ENCODE measurements around the gene RGL2.

The RGL2 gene

DNA sequence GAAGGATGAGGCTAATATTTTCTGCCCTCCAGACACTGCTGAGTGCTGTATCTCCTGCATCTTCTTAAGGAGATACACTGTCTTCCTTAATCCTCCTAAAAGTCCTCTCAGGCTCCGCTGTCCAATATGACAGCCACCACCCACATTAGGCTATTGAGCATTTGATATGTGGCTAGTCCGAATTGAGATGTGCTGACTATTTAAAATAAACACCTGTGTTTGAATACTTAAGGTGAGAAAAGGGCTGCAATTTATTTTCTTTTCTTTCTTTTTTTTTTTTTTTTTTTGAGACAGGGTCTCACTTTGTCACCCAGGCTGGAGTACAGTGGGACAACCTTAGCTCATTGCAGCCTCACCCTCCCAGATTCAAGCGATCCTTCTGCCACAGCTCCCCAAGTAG is 3.1 kb upstream of the RGL2 start:
- Histone ChIP-seq H3K36me3 (ENCODE audit: control insufficient read depth in 4 of 4, insufficient read depth in 4 of 4, low read length in 3 of 4) (peaks cover 13 to 51% (median 38%) of the 10 kb centered on the region in 4 experiments), H3K27ac (ENCODE audit: insufficient read depth in 1 of 2, low read depth in 1 of 2, low read length in 2 of 2, poor library complexity in 1 of 2, severe bottlenecking in 2 of 2) (no peak overlapping the region), H3K4me1 (ENCODE audit: control extremely low read depth in 1 of 4, control insufficient read depth in 4 of 4, insufficient read depth in 4 of 4, low read length in 3 of 4) (peaks cover 0 to 30% (median 26%) of the 10 kb centered on the region in 4 experiments), H3K4me3 (ENCODE audit: control insufficient read depth in 1 of 7, extremely low read depth in 1 of 7, insufficient read depth in 4 of 7, low read depth in 2 of 7, low read length in 6 of 7) (no peak overlapping the region), H3K27me3 (replicated peaks in 2 of 5; ENCODE audit: control insufficient read depth in 4 of 5, insufficient read depth in 5 of 5, low read length in 4 of 5) (no peaks in the 10 kb centered on the region), H3K9me3 (ENCODE audit: control extremely low read depth in 1 of 5, control insufficient read depth in 4 of 5, insufficient read depth in 2 of 5, low read depth in 1 of 5, low read length in 4 of 5) (no peaks in the 10 kb centered on the region)
- ChIA-PET POLR2A (no interaction called here), CTCF (interaction anchor here (1.1 to 2.4 kb wide), 4 partner anchors 10 to 117 kb away, joined by 3 to 19 read pairs (median 8); partner anchors contain the start of gene B3GALT4)
- whole genome bisulfite sequencing (ENCODE audit: insufficient coverage): no CpG with 5 or more reads among the region's 3 CpGs
- no peak for DNase-seq

DNA sequence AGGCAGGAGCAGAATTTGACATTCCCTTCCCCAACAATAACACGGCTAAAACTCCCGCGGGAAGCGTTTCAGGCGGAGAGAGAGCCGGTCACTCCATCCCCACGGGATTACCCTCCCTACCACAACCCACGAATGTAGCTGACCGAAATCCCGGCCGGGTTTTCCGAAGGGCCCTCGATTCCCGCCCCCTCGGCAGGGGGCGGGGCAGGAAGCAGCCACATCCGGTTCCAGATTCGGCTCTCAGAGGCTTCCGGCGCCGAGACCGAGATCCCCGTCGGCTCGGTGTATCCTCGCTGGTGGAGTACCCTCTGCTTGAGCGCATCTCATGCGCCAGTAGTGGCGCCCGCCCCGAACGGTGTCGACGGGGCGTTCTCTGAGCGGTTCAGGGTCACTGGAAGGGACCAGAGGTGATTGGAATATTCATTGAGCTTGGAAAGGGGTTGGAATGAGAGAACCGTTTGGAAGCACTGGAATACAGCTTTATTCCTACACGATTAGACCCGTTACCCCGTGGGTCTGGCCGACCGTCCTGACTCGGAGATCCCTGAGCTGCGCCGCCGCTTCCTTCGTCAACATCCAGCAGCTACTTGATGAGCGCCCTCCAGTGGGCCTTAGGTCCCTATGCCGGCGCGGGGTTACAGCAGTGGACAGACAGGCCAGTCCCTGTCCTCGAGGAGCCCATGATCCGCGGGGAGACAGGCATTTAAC is 649 bp upstream of the RGL2 start:
- Histone ChIP-seq H3K4me3 (ENCODE audit: control insufficient read depth in 1 of 7, extremely low read depth in 1 of 7, insufficient read depth in 4 of 7, low read depth in 2 of 7, low read length in 6 of 7) (peak overlapping the region; percentile 62 to 94 (median 87)), H3K27ac (ENCODE audit: insufficient read depth in 1 of 2, low read depth in 1 of 2, low read length in 2 of 2, poor library complexity in 1 of 2, severe bottlenecking in 2 of 2) (peak overlapping the region; percentile 81 to 93), H3K9me3 (ENCODE audit: control extremely low read depth in 1 of 5, control insufficient read depth in 4 of 5, insufficient read depth in 2 of 5, low read depth in 1 of 5, low read length in 4 of 5) (no peaks in the 10 kb centered on the region), H3K36me3 (ENCODE audit: control insufficient read depth in 4 of 4, insufficient read depth in 4 of 4, low read length in 3 of 4) (peaks cover 11 to 50% (median 39%) of the 10 kb centered on the region in 4 experiments), H3K4me1 (ENCODE audit: control extremely low read depth in 1 of 4, control insufficient read depth in 4 of 4, insufficient read depth in 4 of 4, low read length in 3 of 4) (peaks cover 0 to 31% (median 27%) of the 10 kb centered on the region in 4 experiments), H3K27me3 (replicated peaks in 2 of 5; ENCODE audit: control insufficient read depth in 4 of 5, insufficient read depth in 5 of 5, low read length in 4 of 5) (no peaks in the 10 kb centered on the region)
- ChIA-PET POLR2A (interaction anchor here (1.0 to 2.0 kb wide), 10 partner anchors 8 to 50 kb away, joined by 3 to 18 read pairs (median 6); partner anchors contain the start of genes B3GALT4, PFDN6, RPS18 and TAPBP), CTCF (interaction anchor here (0.8 to 5.8 kb wide), 13 partner anchors 10 to 130 kb away, joined by 3 to 96 read pairs (median 4); partner anchors contain the start of genes B3GALT4, PFDN6, RPS18 and TAPBP)
- DNase-seq: peak; percentile 92 to 97 (median 97)
- WGBS (ENCODE audit: insufficient coverage): 0% methylated on average over 45 of the region's 54 CpGs

DNA sequence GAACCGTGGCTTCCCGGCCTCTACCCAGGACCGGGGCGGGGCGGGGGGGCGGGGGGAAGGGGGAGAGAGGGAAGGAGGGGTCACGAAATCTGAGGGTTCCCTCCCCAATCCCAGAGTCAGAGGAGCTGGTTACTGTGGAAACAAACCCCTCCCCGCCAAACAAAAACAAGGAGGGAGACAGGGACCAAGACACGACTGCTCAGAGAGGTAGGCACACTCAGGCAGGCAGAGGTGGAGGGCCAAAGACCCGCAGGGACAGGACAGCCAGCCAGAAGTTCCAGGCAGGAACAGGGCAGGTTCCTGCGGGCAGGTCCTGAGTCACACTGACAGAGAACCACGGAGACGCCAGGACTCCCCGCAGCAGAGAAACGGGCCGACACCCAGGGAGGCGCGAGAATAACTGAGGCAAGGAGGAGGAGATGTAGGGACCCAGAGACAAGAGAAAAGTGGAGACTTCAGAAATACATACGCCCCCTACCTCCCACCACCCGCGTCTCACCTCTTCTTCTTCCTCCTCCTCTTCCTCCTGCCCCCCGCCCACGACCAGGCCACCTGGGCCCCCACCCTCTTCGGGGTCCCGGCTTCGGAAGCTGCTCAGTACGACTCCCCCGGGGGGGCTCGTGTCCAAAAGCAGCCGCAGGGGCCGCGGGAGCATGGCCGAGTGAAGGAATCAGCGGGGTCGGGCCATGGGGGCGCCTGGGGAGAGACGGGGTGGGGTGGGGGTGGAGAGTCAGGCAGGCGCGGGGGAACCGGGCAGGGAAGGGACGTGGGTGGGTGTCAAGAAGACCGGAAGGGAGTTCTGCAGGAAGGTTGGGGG is 578 bp downstream of the RGL2 start:
- H3K27me3 ChIP-seq (replicated peaks in 2 of 5; ENCODE audit: control insufficient read depth in 4 of 5, insufficient read depth in 5 of 5, low read length in 4 of 5): no peaks in the 10 kb centered on the region
- H3K4me3 ChIP-seq (ENCODE audit: control insufficient read depth in 1 of 7, extremely low read depth in 1 of 7, insufficient read depth in 4 of 7, low read depth in 2 of 7, low read length in 6 of 7): peak overlapping the region; percentile 62 to 94 (median 87)
- H3K27ac ChIP-seq (ENCODE audit: insufficient read depth in 1 of 2, low read depth in 1 of 2, low read length in 2 of 2, poor library complexity in 1 of 2, severe bottlenecking in 2 of 2): peak overlapping the region; percentile 81 to 93
- CTCF ChIA-PET: interaction anchor here (0.7 to 5.8 kb wide), 8 partner anchors 10 to 128 kb away, joined by 3 to 96 read pairs (median 4); partner anchors contain the start of genes B3GALT4, PFDN6, RPS18 and TAPBP
- under 1% methylated on average over 16 of the region's 42 CpGs for WGBS (ENCODE audit: insufficient coverage)
- POLR2A ChIA-PET: interaction anchor here (0.6 to 1.9 kb wide), 9 partner anchors 9 to 46 kb away, joined by 3 to 18 read pairs (median 4); partner anchors contain the start of genes PFDN6, RPS18, TAPBP and VPS52
- peaks cover 0 to 31% (median 27%) of the 10 kb centered on the region in 4 experiments for H3K4me1 ChIP-seq (ENCODE audit: control extremely low read depth in 1 of 4, control insufficient read depth in 4 of 4, insufficient read depth in 4 of 4, low read length in 3 of 4)
- no peaks in the 10 kb centered on the region for H3K9me3 ChIP-seq (ENCODE audit: control extremely low read depth in 1 of 5, control insufficient read depth in 4 of 5, insufficient read depth in 2 of 5, low read depth in 1 of 5, low read length in 4 of 5)
- DNase-seq: peak; percentile 69 to 78 (median 77)
- H3K36me3 ChIP-seq (ENCODE audit: control insufficient read depth in 4 of 4, insufficient read depth in 4 of 4, low read length in 3 of 4): peaks cover 8 to 49% (median 40%) of the 10 kb centered on the region in 4 experiments

DNA sequence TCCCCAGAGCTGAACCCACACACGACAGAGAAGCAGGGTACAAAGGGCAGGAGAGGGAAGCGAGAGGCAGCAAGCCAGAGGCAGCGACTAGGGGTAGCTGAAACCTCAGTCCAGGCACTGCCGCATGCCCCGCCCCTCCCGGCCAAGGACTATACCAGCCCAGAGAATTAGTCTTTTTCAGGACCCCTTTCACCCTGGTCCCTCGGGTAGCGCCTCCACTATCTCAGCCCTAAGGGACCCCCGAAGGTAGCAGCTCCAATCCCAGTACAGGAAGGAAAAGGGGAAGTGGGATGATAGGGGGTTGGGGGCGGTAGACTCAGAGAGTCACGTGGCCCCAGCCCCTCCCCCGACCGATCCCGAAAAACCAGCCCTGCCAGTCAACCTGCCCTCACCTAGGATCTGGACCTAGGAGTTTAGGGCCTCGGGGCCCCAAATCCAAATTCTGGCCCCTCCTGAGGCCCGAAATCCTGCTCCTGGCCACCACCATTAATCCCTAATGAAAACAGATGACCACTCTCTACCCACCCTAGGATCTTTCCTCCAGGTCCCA is 1.3 kb downstream of the RGL2 start:
- DNase-seq: peak in 2 of 3 donors; percentile 46 to 55
- H3K4me3 ChIP-seq (ENCODE audit: control insufficient read depth in 1 of 7, extremely low read depth in 1 of 7, insufficient read depth in 4 of 7, low read depth in 2 of 7, low read length in 6 of 7): peak overlapping the region in 6 of 7 experiments; percentile 15 to 94 (median 84)
- no peaks in the 10 kb centered on the region for H3K27me3 ChIP-seq (replicated peaks in 2 of 5; ENCODE audit: control insufficient read depth in 4 of 5, insufficient read depth in 5 of 5, low read length in 4 of 5)
- ChIA-PET POLR2A (interaction anchor here (0.6 to 2.0 kb wide), 5 partner anchors 9 to 26 kb away, joined by 3 to 4 read pairs (median 3); partner anchors contain the start of genes B3GALT4, RPS18, VPS52 and WDR46), CTCF (interaction anchor here (1.0 to 5.8 kb wide), 3 partner anchors 9 to 18 kb away, joined by 3 to 96 read pairs (median 28); partner anchors contain the start of genes B3GALT4, PFDN6 and WDR46)
- peak overlapping the region; percentile 40 to 93 for H3K27ac ChIP-seq (ENCODE audit: insufficient read depth in 1 of 2, low read depth in 1 of 2, low read length in 2 of 2, poor library complexity in 1 of 2, severe bottlenecking in 2 of 2)
- H3K4me1 ChIP-seq (ENCODE audit: control extremely low read depth in 1 of 4, control insufficient read depth in 4 of 4, insufficient read depth in 4 of 4, low read length in 3 of 4): peaks cover 0 to 31% (median 27%) of the 10 kb centered on the region in 4 experiments
- no peaks in the 10 kb centered on the region for H3K9me3 ChIP-seq (ENCODE audit: control extremely low read depth in 1 of 5, control insufficient read depth in 4 of 5, insufficient read depth in 2 of 5, low read depth in 1 of 5, low read length in 4 of 5)
- 0% methylated on average over 5 of the region's 16 CpGs for WGBS (ENCODE audit: insufficient coverage)
- H3K36me3 ChIP-seq (ENCODE audit: control insufficient read depth in 4 of 4, insufficient read depth in 4 of 4, low read length in 3 of 4): peaks cover 9 to 52% (median 42%) of the 10 kb centered on the region in 4 experiments

DNA sequence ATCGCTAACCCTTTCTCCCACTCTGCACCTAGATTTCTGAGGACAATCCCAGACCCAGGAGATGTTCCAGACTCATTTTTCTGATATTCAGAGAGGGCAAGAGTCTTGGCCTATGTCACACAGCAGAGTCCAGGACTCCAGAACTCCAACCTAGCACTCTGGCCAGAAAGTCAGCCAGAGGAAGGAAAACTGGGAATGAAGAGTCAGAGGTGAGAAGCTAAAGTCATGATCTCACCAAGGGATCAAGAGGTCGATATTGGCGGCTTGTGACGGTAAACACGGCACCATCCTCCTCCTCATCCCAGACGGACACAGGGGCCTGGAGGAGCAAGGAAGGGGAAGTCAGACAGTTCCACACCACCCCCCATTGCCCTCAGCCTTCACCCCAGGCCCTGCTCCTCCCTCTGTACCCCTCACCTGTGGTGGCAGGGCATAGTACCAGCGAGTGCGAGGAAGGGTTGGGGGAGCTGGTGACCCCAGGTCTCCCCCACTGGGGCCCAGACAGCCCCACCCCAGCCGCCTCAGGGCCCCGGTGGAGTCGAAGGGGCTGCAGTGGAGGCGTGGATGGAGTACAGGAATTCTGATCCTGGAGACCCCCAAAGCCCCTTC is 1.8 kb downstream of the RGL2 start:
- POLR2A ChIA-PET: interaction anchor here (0.6 to 2.0 kb wide), 4 partner anchors 8 to 27 kb away, joined by 3 to 4 read pairs (median 4); partner anchors contain the start of genes B3GALT4, RPS18, VPS52 and WDR46
- no peak for DNase-seq
- no peaks in the 10 kb centered on the region for H3K9me3 ChIP-seq (ENCODE audit: control extremely low read depth in 1 of 5, control insufficient read depth in 4 of 5, insufficient read depth in 2 of 5, low read depth in 1 of 5, low read length in 4 of 5)
- peak overlapping the region in 5 of 7 experiments; percentile 79 to 94 (median 87) for H3K4me3 ChIP-seq (ENCODE audit: control insufficient read depth in 1 of 7, extremely low read depth in 1 of 7, insufficient read depth in 4 of 7, low read depth in 2 of 7, low read length in 6 of 7)
- peak overlapping the region in 1 of 2 experiments; percentile 93 for H3K27ac ChIP-seq (ENCODE audit: insufficient read depth in 1 of 2, low read depth in 1 of 2, low read length in 2 of 2, poor library complexity in 1 of 2, severe bottlenecking in 2 of 2)
- peaks cover 0 to 31% (median 27%) of the 10 kb centered on the region in 4 experiments for H3K4me1 ChIP-seq (ENCODE audit: control extremely low read depth in 1 of 4, control insufficient read depth in 4 of 4, insufficient read depth in 4 of 4, low read length in 3 of 4)
- peaks cover 9 to 56% (median 43%) of the 10 kb centered on the region in 4 experiments for H3K36me3 ChIP-seq (ENCODE audit: control insufficient read depth in 4 of 4, insufficient read depth in 4 of 4, low read length in 3 of 4)
- H3K27me3 ChIP-seq (replicated peaks in 2 of 5; ENCODE audit: control insufficient read depth in 4 of 5, insufficient read depth in 5 of 5, low read length in 4 of 5): no peaks in the 10 kb centered on the region
- CTCF ChIA-PET: interaction anchor here (1.0 to 5.8 kb wide), 4 partner anchors 8 to 17 kb away, joined by 3 to 96 read pairs (median 16); partner anchors contain the start of genes B3GALT4, PFDN6, TAPBP and WDR46
- WGBS (ENCODE audit: insufficient coverage): 85% methylated on average over 6 of the region's 12 CpGs
